SU-DHL-6 (cell line): ENCODE results near the gene CCDC66.

Experiments
- H2AFZ ChIP-seq: fragments of 200-600 bp; sonication (generic); 2 replicates; pipeline ENCODE4 v1.6.1; 2014; ENCODE audit warnings: low read depth, mild to moderate bottlenecking, moderate library complexity, mixed read lengths, antibody characterized with exemption, low read length; ENCODE audit not compliant: severe bottlenecking
- H3F3A ChIP-seq: fragments of 200-600 bp; shearing (Covaris generic); 2 replicates; pipeline ENCODE4 v1.6.0; 2016; ENCODE audit warnings: antibody characterized with exemption, mild to moderate bottlenecking; ENCODE audit not compliant: insufficient read depth
- H3K27ac ChIP-seq: fragments of 200-600 bp; sonication (generic); 2 replicates; pipeline ENCODE4 v1.5.1; 2016; ENCODE audit warnings: low read depth, mild to moderate bottlenecking, low read length, moderate library complexity, mixed read lengths
- H3K27me3 ChIP-seq: fragments of 200-600 bp; sonication (generic), shearing (Covaris generic); 2 replicates; pipeline ENCODE4 v1.6.0; 2014; ENCODE audit warnings: mild to moderate bottlenecking, low read length
- H3K36me3 ChIP-seq: fragments of 200-600 bp; sonication (generic); 2 replicates; pipeline ENCODE4 v1.6.1; 2014; ENCODE audit warnings: mild to moderate bottlenecking, low read length, mixed read lengths
- H3K4me2 ChIP-seq: fragments of 300-600, 200-600 bp; shearing (Covaris generic), sonication (generic); 2 replicates; pipeline ENCODE4 v1.6.0; 2014; ENCODE audit warnings: low read length, low read depth, mild to moderate bottlenecking; ENCODE audit not compliant: poor library complexity, severe bottlenecking
- H3K4me3 ChIP-seq: fragments of 200-600 bp; sonication (generic); 2 replicates; pipeline ENCODE4 v1.5.1; 2014; ENCODE audit warnings: antibody characterized with exemption, low read length, mild to moderate bottlenecking, mixed read lengths; ENCODE audit not compliant: insufficient read depth, poor library complexity, severe bottlenecking
- H3K79me2 ChIP-seq: fragments of 200-600 bp; sonication (generic); 2 replicates; pipeline ENCODE4 v1.6.1; 2014; ENCODE audit warnings: mild to moderate bottlenecking, low read length, moderate library complexity; ENCODE audit not compliant: insufficient read depth
- H3K9ac ChIP-seq: fragments of 200-600 bp; sonication (generic); 2 replicates; pipeline ENCODE4 v1.7.0; 2014; ENCODE audit warnings: mild to moderate bottlenecking, low read length
- H3K9me2 ChIP-seq: fragments of 200-600 bp; sonication (generic); replicated peaks from 2 replicates; pipeline ENCODE4 v1.6.1; 2014; ENCODE audit warnings: low read length; ENCODE audit not compliant: insufficient read depth
- H3K9me3 ChIP-seq: fragments of 200-600 bp; sonication (generic); 2 replicates; pipeline ENCODE4 v1.6.1; 2014; ENCODE audit warnings: low read length, mixed read lengths; ENCODE audit not compliant: insufficient read depth
- H4K20me1 ChIP-seq: fragments of 200-600 bp; sonication (generic); 2 replicates; pipeline ENCODE4 v1.6.1; 2014; ENCODE audit warnings: low read depth, mild to moderate bottlenecking, antibody characterized with exemption, low read length, moderate library complexity, mixed read lengths
- EZH2phosphoT487 ChIP-seq: fragments of 200-600 bp; sonication (generic), shearing (Covaris generic); conservative IDR thresholded peaks from 2 replicates; pipeline ENCODE4 v1.6.1; 2018; ENCODE audit warnings: mild to moderate bottlenecking, antibody characterized with exemption, low read length, moderate library complexity, mixed read lengths
- TF ChIP-seq, protein P1 (sequence below): fragments of 200-600 bp; sonication (generic); IDR thresholded peaks from one replicate; pipeline ENCODE4 v1.5.1; 2017; ENCODE audit warnings: antibody characterized with exemption, mild to moderate bottlenecking, low read length, moderate library complexity; ENCODE audit not compliant: insufficient read depth, poor library complexity, severe bottlenecking

Gene CCDC66

DNA sequence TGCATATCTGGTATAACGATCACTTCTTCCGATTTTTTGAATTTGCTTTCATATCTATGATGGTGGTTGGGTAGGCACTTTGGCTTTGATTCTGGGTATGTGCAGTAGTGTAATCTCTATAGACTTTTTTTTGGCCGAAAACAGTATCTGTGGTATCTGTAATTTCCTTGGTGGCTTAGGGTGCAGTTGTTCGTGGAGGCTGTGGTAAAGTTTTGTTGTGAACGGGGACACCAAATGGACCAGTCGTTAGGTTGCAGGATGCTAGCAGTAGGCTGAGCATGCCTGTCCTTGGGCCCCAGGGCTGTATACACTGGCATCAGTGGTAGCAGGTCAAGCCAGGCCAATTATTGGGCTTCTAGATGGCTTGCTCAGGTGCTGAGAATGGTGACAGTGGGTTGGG lies 55.2 kb downstream of the CCDC66 start:
- Histone ChIP-seq H3K79me2 (no peaks in the 10 kb centered on the region), H3K9me3 (no peaks in the 10 kb centered on the region), H3F3A (peaks cover 17% of the 10 kb centered on the region; the same call in 1 of the 2 replicates), H3K27ac (no peak overlapping the region), H3K9me2 (no peaks in the 10 kb centered on the region), H3K4me2 (no peak overlapping the region), H3K27me3 (no peaks in the 10 kb centered on the region), H4K20me1 (no peaks in the 10 kb centered on the region), H3K9ac (no peak overlapping the region), H3K36me3 (peaks cover 25% of the 10 kb centered on the region), H3K4me3 (no peak overlapping the region), H2AFZ (no peak overlapping the region)
- TF ChIP-seq, protein P1, sequence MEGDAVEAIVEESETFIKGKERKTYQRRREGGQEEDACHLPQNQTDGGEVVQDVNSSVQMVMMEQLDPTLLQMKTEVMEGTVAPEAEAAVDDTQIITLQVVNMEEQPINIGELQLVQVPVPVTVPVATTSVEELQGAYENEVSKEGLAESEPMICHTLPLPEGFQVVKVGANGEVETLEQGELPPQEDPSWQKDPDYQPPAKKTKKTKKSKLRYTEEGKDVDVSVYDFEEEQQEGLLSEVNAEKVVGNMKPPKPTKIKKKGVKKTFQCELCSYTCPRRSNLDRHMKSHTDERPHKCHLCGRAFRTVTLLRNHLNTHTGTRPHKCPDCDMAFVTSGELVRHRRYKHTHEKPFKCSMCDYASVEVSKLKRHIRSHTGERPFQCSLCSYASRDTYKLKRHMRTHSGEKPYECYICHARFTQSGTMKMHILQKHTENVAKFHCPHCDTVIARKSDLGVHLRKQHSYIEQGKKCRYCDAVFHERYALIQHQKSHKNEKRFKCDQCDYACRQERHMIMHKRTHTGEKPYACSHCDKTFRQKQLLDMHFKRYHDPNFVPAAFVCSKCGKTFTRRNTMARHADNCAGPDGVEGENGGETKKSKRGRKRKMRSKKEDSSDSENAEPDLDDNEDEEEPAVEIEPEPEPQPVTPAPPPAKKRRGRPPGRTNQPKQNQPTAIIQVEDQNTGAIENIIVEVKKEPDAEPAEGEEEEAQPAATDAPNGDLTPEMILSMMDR = no peak
- no peak for TF ChIP-seq EZH2phosphoT487

DNA sequence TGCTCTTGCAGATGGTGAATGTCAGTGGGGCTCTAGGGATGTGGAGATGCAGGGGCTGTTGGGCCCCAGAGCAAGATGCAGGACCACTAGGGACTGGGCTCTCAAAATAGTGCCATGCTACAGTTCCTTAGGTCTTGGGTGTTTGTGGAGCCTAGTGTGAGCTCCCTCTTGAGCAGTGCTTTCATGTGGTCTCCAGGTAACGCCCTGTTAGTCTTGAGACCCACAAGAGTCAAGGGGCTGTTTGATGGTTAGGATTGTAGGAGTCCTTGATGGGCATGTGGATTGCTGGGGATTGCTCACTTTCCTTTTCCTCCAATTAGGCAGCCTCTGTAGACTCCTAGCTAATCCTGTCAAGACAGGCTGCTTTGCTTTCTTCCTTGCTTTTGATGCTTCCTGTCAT lies 56.0 kb downstream of the CCDC66 start:
- Histone ChIP-seq H3K36me3 (peaks cover 31% of the 10 kb centered on the region), H2AFZ (no peak overlapping the region), H3K79me2 (no peaks in the 10 kb centered on the region), H3K9ac (no peak overlapping the region), H3K9me3 (no peaks in the 10 kb centered on the region), H3K9me2 (no peaks in the 10 kb centered on the region), H3K4me2 (no peak overlapping the region), H3F3A (peaks cover 17% of the 10 kb centered on the region; the same call in 1 of the 2 replicates), H3K27ac (no peak overlapping the region), H3K4me3 (no peak overlapping the region), H4K20me1 (no peaks in the 10 kb centered on the region), H3K27me3 (no peaks in the 10 kb centered on the region)
- TF ChIP-seq, protein P1 = no peak
- TF ChIP-seq EZH2phosphoT487 = no peak

DNA sequence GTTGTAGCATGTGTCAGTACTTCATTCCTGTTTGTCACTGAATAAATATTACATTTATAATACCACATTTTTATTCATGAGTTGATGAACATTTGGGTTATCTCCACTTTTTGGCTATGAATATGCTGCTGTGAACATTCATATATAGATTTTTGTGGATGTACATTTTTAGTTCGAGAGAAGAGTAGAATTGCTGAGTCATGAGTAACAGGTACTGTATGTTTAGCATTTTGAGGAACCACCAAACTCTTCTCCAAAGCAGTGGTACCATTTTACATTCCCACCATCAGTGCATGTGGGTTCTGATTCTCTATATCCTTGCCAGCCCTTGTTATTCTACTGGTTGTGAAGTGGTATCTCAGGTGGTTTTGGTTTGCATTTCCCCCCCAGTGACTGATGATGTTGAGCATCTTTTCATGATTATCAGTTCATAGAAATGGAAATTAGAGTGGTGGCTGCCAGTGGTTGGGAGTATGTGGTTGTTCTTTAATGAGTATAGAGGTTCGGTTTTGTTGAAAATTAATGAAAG lies 59.6 kb downstream of the CCDC66 start:
- H3F3A ChIP-seq = peaks cover 21% of the 10 kb centered on the region; the same call in 1 of the 2 replicates
- no peaks in the 10 kb centered on the region for H3K9me2 ChIP-seq
- TF ChIP-seq EZH2phosphoT487 = no peak
- TF ChIP-seq, protein P1 = no peak
- H3K79me2 ChIP-seq = no peaks in the 10 kb centered on the region
- peaks cover 55% of the 10 kb centered on the region for H3K36me3 ChIP-seq
- no peak overlapping the region for H2AFZ ChIP-seq
- H3K4me2 ChIP-seq = no peak overlapping the region
- H3K9ac ChIP-seq = no peak overlapping the region
- H3K27ac ChIP-seq = no peak overlapping the region; the same call in 1 of the 2 replicates
- no peaks in the 10 kb centered on the region for H4K20me1 ChIP-seq
- H3K9me3 ChIP-seq = no peaks in the 10 kb centered on the region
- no peaks in the 10 kb centered on the region for H3K27me3 ChIP-seq
- no peak overlapping the region for H3K4me3 ChIP-seq
